Nephron (organoid): ENCODE data around the gene CD58.
"Not testable (repeated sequence)": the region's sequence is repeated elsewhere in the genome, so short reads cannot be mapped to it uniquely, and the experiment has no call there.

Experiments used
- H3K27ac Mint-ChIP-seq, 3 experiments: 2 replicates each; pipeline ENCODE4 v1.8.0; 2020; ENCODE audit warnings: mixed read lengths in 3 of 3, mild to moderate bottlenecking in 2 of 3, moderate library complexity in 1 of 3
- H3K27me3 Mint-ChIP-seq: 2 replicates; pipeline ENCODE4 v1.8.0; 2021; ENCODE audit warnings: low read depth, mild to moderate bottlenecking, moderate library complexity, mixed read lengths
- H3K36me3 Mint-ChIP-seq: 2 replicates; pipeline ENCODE4 v1.8.0; 2020; ENCODE audit warnings: low read depth, mixed read lengths
- H3K4me1 Mint-ChIP-seq: 2 replicates; pipeline ENCODE4 v1.8.0; 2020; ENCODE audit warnings: mixed read lengths
- H3K4me3 Mint-ChIP-seq, 3 experiments: 2 replicates each; pipeline ENCODE4 v1.8.0; 2020; ENCODE audit warnings: mild to moderate bottlenecking in 3 of 3, mixed read lengths in 3 of 3, moderate library complexity in 2 of 3
- H3K9me3 Mint-ChIP-seq: 2 replicates; pipeline ENCODE4 v1.8.0; 2020; ENCODE audit warnings: mixed read lengths
- CTCF ChIP-seq, 3 experiments: fragments of 200-600 bp; sonication (generic); IDR thresholded peaks; one replicate each; pipeline ENCODE4 v1.5.0; 2021; ENCODE audit warnings: antibody characterized with exemption in 3 of 3; ENCODE audit not compliant: unreplicated experiment in 3 of 3

Gene CD58

GRCh38 chr1:116570358-116571214 lies at the start of gene CD58:
TSS of gene CD58 (minus strand) at chr1:116571026. CDS start at chr1:116570972, 54 bp downstream.
- peak within 1 kb of the TSS; percentile 82 to 84 (median 83) for H3K4me3 Mint-ChIP-seq
- H3K36me3 Mint-ChIP-seq, result peaks cover 1% of the 10 kb centered on the region
- peaks cover 11% of the 10 kb centered on the region for H3K27me3 Mint-ChIP-seq
- peaks cover 17% of the 10 kb centered on the region for H3K4me1 Mint-ChIP-seq
- peak; percentile 63 to 71 (median 66) for TF ChIP-seq CTCF (IDR thresholded peaks at IDR 0.05; ENCODE audit: unreplicated experiment in 3 of 3)
- no peaks in the 10 kb centered on the region for H3K9me3 Mint-ChIP-seq
- H3K27ac Mint-ChIP-seq, result peak within 1 kb of the TSS; percentile 48 to 79 (median 74)

GRCh38 chr1:116620392-116620791 lies 49.6 kb upstream of the CD58 start:
- Mint-ChIP-seq H3K27me3 (peaks cover 12% of the 10 kb centered on the region), H3K4me1 (peaks cover 15% of the 10 kb centered on the region)
- not testable (repeated sequence) for H3K36me3 Mint-ChIP-seq, H3K9me3 Mint-ChIP-seq, H3K27ac Mint-ChIP-seq, H3K4me3 Mint-ChIP-seq

- H3K27ac Mint-ChIP-seq, result peak overlapping the region in 1 of 3 experiments; percentile 11
- not testable (repeated sequence) for H3K9me3 Mint-ChIP-seq, H3K36me3 Mint-ChIP-seq, H3K4me3 Mint-ChIP-seq, H3K27me3 Mint-ChIP-seq
- H3K4me1 Mint-ChIP-seq, result peaks cover 15% of the 10 kb centered on the region
These were observed 48.3 kb upstream of the CD58 start for GRCh38 chr1:116619106-116619505.

- not testable (repeated sequence) for H3K9me3 Mint-ChIP-seq, H3K36me3 Mint-ChIP-seq, H3K27me3 Mint-ChIP-seq, H3K4me3 Mint-ChIP-seq
- peaks cover 15% of the 10 kb centered on the region for H3K4me1 Mint-ChIP-seq
- peak overlapping the region in 1 of 3 experiments; percentile 33 for H3K27ac Mint-ChIP-seq
These were observed 47.0 kb upstream of the CD58 start for GRCh38 chr1:116617808-116618207.

GRCh38 chr1:116613825-116614224 lies 43.0 kb upstream of the CD58 start:
- not testable (repeated sequence) for H3K4me1 Mint-ChIP-seq, H3K4me3 Mint-ChIP-seq, H3K27ac Mint-ChIP-seq, H3K36me3 Mint-ChIP-seq, H3K9me3 Mint-ChIP-seq, H3K27me3 Mint-ChIP-seq

- H3K27ac Mint-ChIP-seq, H3K9me3 Mint-ChIP-seq, H3K27me3 Mint-ChIP-seq, H3K4me3 Mint-ChIP-seq, H3K4me1 Mint-ChIP-seq: not testable (repeated sequence)
- H3K36me3 Mint-ChIP-seq, result peaks cover 12% of the 10 kb centered on the region
These were observed 39.1 kb upstream of the CD58 start for GRCh38 chr1:116609801-116610371.

- not testable (repeated sequence) for H3K4me3 Mint-ChIP-seq, H3K9me3 Mint-ChIP-seq, H3K27me3 Mint-ChIP-seq, H3K27ac Mint-ChIP-seq, H3K4me1 Mint-ChIP-seq, H3K36me3 Mint-ChIP-seq
These were observed 38.0 kb upstream of the CD58 start for GRCh38 chr1:116608841-116609240.

- not testable (repeated sequence) for H3K36me3 Mint-ChIP-seq, H3K4me3 Mint-ChIP-seq, H3K9me3 Mint-ChIP-seq, H3K27ac Mint-ChIP-seq, H3K4me1 Mint-ChIP-seq, H3K27me3 Mint-ChIP-seq
These were observed 37.3 kb upstream of the CD58 start for GRCh38 chr1:116608151-116608550.

- H3K36me3 Mint-ChIP-seq, H3K4me1 Mint-ChIP-seq, H3K9me3 Mint-ChIP-seq, H3K27ac Mint-ChIP-seq, H3K4me3 Mint-ChIP-seq, H3K27me3 Mint-ChIP-seq: not testable (repeated sequence)
These were observed 36.6 kb upstream of the CD58 start for GRCh38 chr1:116607463-116607862.

- not testable (repeated sequence) for H3K4me1 Mint-ChIP-seq, H3K4me3 Mint-ChIP-seq, H3K27ac Mint-ChIP-seq, H3K9me3 Mint-ChIP-seq, H3K36me3 Mint-ChIP-seq, H3K27me3 Mint-ChIP-seq
These were observed 35.2 kb upstream of the CD58 start for GRCh38 chr1:116606067-116606466.
